HG02981 (cell line): ENCODE results near the gene ACAA1.
"Not testable (repeated sequence)": the region's sequence is repeated elsewhere in the genome, so short reads cannot be mapped to it uniquely, and the experiment has no call there.

Experiments used
- ATAC-seq: cut with Tn5 transposase; IDR thresholded peaks from one replicate; pipeline ENCODE4 v1.9.1; 2021; ENCODE audit warnings: mild to moderate bottlenecking, moderate library complexity; ENCODE audit not compliant: unreplicated experiment

Gene ACAA1

GRCh38 chr3:38136393-38136776, 542 bp downstream of the ACAA1 start:
- no peak for ATAC-seq

DNA sequence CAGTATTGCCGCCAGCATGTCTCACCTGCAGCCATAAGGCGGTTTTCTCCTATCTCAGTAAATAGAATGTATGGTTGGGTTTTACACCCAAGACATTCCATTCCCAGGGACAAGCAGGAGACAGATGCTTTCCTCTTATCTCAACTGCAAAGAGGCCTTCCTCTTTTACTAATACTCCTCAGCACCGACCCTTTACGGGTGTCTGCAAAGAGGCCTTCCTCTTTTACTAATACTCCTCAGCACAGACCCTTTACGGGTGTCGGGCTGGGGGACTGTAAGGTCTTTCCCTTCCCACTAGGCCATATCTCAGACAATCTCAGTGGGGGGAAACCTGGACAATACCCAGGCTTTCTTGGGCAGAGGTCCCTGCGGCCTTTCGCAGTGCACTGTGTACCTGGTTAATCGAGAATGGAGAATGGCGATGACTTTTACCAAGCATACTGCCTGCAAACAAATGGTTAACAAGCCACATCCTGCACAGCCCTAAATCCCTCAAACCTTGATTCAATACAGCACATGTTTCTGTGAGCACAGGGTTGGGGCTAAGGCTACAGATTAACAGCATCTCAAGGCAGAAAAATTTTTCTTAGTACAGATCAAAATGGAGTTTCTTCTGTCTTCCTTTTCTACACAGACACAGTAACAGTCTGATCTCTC, 1.2 kb downstream of the ACAA1 start:
- not testable (repeated sequence) for ATAC-seq

DNA sequence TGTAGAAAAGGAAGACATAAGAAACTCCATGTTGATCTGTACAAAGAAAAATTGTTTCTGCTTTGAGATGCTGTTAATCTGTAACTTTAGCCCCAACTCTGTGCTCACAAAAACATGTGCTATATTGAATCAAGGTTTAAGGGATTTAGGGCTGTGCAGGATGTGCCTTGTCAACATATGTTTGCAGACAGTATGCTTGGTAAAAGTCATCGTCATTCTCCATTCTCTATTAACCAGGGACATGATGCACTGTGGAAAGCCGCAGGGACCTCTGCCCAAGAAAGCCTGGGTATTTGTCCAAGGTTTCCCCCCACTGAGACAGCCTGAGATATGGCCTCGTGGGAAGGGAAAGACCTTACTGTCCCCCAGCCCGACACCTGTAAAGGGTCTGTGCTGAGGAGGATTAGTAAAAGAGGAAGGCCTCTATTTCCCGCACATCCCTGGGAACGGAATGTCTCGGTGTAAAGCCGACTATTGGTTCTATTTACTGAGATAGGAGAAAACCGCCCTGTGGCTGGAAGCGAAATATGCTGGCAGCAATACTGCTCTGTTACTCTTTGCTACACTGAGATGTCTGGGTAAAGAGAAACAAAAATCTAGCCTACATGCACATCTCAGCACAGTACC, 2.3 kb downstream of the ACAA1 start:
- not testable (repeated sequence) for ATAC-seq

- no peak for ATAC-seq
These were observed 3.1 kb downstream of the ACAA1 start for GRCh38 chr3:38133557-38134405.

- no peak for ATAC-seq
These were observed 3.7 kb downstream of the ACAA1 start for GRCh38 chr3:38133209-38133556.

DNA sequence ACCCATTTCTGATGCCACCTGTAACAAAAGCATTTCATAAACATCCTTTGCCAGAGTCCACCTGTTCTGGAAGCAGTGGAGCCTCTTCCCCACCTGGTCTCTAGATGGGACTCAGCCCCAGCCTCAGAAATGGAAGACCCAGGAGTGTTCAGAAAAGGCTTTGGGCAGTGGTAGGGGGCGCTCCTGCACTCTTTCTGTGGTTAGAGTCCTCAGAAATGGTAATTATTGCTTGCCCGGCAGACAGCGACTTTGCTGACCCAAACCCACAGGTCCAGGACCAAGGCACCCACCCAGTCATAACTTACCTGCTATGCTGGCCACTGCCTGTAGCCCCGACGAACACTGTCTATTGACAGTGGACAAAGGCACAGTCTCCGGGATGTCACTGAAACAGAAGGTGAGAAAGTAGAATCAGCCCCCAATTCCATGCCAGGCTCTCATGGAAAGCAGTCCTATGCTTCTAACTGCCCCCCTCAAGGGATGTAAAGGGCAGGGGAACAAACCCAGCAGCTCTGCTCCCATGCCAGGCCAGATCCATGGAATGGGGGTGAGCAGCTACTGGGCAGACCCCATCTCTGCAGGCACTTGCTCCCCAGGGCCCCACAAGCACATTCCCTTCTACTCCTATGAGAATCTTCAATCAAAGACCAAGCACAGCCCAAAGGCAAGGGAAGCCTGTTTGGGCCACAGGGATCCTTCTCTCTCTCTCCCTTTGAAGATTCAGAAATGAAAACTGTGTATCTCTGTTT, 5.1 kb downstream of the ACAA1 start:
- no peak for ATAC-seq

- no peak for ATAC-seq
These were observed 6.3 kb downstream of the ACAA1 start for GRCh38 chr3:38130631-38131065.

DNA sequence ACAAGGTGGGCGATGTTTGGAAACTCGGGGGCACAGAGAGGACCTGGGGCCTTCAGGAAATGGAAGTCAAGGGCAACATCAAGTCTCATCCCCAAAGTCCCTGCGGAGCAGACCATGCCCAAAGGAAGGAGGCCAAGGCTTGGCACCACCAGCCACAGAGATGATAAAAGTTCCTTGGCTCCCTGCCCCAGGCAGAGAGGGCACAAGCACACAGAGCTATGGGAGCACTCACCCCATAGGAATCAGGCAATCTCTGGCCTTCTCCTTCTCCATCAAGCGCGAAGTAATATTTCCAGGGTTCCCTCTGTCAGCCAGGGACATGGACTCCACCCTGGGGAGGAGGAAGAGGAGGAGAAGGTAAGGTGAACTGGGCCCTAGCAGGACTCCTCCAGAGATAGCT, 7.9 kb downstream of the ACAA1 start:
- ATAC-seq = no peak

DNA sequence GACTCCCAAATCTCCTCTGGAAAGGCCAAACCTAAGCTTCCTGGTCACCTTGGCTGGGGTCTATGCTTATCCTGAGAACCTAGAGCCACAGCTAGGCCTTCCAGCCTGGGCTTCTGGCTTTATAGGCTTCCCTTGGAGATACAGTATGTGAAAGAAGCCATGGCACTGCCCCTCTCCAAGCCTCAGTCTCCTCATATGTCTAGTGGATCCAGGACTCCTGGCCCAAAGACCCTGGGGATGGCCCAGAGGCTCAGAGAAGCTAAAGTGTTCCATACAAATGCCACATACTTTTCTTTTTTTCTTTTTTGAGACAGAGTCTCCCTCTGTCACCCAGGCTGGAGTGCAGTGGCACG, 8.6 kb downstream of the ACAA1 start:
- no peak for ATAC-seq

GRCh38 chr3:38127611-38128302, 9.2 kb downstream of the ACAA1 start:
- no peak for ATAC-seq

GRCh38 chr3:38126121-38126892, 10.6 kb downstream of the ACAA1 start:
- ATAC-seq = no peak

DNA sequence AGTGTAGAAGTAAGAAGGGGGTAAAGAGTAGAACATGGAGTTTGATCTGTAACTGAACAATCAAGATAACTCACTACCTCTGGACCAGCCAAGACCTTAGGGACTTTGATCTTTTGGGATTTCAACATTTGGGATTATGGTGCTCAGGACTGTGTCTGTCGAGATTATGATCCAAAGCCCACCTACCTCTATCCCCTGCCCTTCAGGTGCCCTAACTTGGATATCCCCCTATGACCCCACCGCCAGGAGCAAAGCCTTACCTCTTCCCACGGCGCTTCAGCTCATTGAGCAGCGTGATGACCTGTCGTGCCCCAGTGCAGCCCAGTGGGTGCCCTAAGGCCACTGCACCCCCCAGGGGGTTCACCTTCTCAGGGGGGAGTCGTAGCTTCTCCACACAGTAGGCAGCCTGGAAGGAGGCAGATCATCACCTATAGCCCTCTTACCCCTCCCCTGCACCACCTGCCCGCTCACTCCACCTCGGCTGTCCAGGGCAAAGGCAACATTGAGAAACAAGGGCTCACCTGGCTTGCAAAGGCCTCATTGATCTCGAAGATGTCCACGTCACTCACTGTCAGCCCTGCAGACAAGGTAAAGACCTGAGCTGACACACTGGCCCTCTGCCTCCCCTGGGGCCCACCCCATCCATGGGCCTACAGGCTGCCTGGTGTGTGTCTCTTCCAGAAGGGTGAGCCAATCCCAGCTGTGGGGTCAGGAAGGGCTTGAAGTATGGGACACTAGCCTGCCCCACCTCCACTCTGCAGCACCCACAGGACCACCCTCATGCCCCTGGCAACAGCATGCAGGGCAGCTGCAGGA, 11.4 kb downstream of the ACAA1 start:
- no peak for ATAC-seq

DNA sequence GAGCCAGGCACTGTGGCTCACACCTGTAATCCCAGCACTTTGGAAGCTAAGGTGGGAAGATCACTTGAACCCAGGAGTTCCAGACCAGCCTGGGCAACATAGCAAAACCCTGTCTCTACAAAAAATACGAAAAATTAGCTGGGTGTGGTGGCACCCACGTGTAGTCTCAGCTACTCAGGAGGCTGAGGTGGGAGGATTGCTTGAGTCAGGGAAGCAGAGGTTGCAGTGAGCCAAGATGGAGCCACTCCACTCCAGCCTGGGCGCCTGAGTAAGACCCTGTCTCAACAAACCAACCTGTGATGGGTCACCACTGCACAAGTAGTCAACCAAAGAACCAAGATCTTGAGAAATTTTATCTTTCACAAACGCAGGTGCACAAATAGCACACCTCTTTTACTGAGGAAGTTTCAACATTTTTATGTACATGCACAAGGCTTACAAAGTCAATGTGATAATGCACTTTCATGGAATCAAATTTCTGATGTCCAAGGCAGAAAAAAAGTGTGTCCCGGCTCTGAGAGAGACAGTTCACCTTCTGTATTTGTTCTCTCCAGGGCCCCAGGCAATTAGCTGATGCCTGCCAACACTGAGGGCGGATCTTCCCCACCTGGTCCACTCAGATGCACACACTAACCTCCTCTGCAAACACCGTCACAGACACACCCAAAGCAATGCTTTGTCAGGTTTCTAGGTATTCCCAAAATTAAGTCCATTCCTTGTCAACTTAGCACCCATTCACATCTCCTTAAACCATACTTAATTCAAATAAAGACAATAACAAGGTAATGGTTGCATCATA, 12.4 kb downstream of the ACAA1 start:
- no peak for ATAC-seq

GRCh38 chr3:38122712-38123290, 14.1 kb downstream of the ACAA1 start:
- ATAC-seq = no peak

DNA sequence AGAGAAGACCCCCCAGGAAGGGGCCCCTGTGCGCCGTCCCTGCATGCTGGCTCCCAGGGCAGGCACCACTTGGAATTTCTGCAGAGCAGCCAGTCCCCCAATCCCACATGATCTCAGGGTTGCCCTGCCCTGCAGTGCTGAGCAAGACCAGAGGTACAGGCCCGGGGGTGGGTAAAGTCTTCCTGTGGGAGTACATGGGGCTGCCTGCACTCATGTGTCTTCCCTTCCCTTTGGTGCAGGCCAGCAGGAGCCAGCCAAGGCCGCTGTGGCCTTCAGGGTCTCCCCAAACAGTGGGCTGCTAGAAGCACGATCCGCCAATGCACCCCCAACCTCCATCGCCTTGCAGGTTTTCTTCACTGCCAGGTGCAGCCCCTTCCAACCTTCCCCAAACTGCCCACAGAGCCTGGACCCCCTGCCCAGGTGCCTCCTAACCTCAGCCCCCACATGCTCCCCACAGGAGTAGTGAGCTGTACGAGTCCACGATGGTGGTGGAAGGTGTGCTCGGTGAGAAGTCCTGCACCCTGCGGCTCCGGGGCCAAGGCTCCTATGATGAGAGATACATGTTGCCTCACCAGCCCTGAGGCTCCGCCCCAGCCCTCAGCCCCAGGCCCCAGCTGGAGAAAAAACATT, 15.0 kb downstream of the ACAA1 start:
- no peak for ATAC-seq

- ATAC-seq = no peak
These were observed 15.5 kb downstream of the ACAA1 start for GRCh38 chr3:38121451-38121831.

GRCh38 chr3:38120693-38121450, 16.1 kb downstream of the ACAA1 start:
- ATAC-seq = no peak
